Activated CD4-positive, alpha-beta memory T cell treated with anti-CD3 and anti-CD28 coated beads for 36 hours (primary cell): ENCODE data around the gene NLRX1. TPM values are rescaled to one million over a fixed set of nuclear protein-coding genes. Genes with fewer than 3 reads are reported as not detected.
"Not testable (repeated sequence)": the region's sequence is repeated elsewhere in the genome, so short reads cannot be mapped to it uniquely, and the experiment has no call there.

Source experiments
- CTCF ChIA-PET: fragments of 350-600 bp; sonication (Branson Sonifier 250); formaldehyde crosslinking; loops from one replicate; lab custom pipeline; 2021; ENCODE audit warnings: antibody characterized with exemption, inconsistent platforms; lab: Charles Lee
- POLR2A ChIA-PET: fragments of 350-600 bp; sonication (Branson Sonifier 250); formaldehyde crosslinking; loops from one replicate; lab custom pipeline; 2021; ENCODE audit warnings: antibody characterized with exemption; lab: Charles Lee
- DNase-seq: peaks from one replicate; pipeline ENCODE4 v3.0.0-alpha.2; 2020
- H3K27ac Mint-ChIP-seq: one replicate; pipeline ENCODE4 v1.8.0; 2021; ENCODE audit warnings: mixed read lengths
- H3K27me3 Mint-ChIP-seq: one replicate; pipeline ENCODE4 v1.8.0; 2021; ENCODE audit warnings: mixed read lengths
- H3K36me3 Mint-ChIP-seq: one replicate; pipeline ENCODE4 v1.8.0; 2021; ENCODE audit warnings: mixed read lengths
- H3K4me1 Mint-ChIP-seq: one replicate; pipeline ENCODE4 v1.8.0; 2021; ENCODE audit warnings: low read depth, mixed read lengths
- H3K4me3 Mint-ChIP-seq: one replicate; pipeline ENCODE4 v1.8.0; 2021; ENCODE audit warnings: mild to moderate bottlenecking, mixed read lengths
- H3K9me3 Mint-ChIP-seq: one replicate; pipeline ENCODE4 v1.8.0; 2021; ENCODE audit warnings: mixed read lengths
- intact Hi-C: fragments of 100-400 bp; cut with micrococcal nuclease; formaldehyde crosslinking; loops from one replicate; pipeline ENCODE4 v1.15.1; 2023
- total RNA-seq, 2 experiments: library from RNA; stranded (reverse); gene quantifications; one replicate each; pipeline ENCODE4 v1.2.3, GENCODE V29; 2021

Gene NLRX1
- total RNA-seq, 2 experiments from 2014 or later, result 18.4 to 18.7 TPM

- ChIA-PET CTCF (no interaction called here), POLR2A (no interaction called here)
- DNase-seq, result no peak
- no peak overlapping the region for H3K4me3 Mint-ChIP-seq
- intact Hi-C loops, result no loop called here
- H3K4me1 Mint-ChIP-seq, result peaks cover 19% of the 10 kb centered on the region
- no peaks in the 10 kb centered on the region for H3K9me3 Mint-ChIP-seq
- no peak overlapping the region for H3K27ac Mint-ChIP-seq
- no peaks in the 10 kb centered on the region for H3K36me3 Mint-ChIP-seq
- H3K27me3 Mint-ChIP-seq, result no peaks in the 10 kb centered on the region
These were observed 4.9 kb downstream of the NLRX1 start for GRCh38 chr11:119173453-119173852.

DNA sequence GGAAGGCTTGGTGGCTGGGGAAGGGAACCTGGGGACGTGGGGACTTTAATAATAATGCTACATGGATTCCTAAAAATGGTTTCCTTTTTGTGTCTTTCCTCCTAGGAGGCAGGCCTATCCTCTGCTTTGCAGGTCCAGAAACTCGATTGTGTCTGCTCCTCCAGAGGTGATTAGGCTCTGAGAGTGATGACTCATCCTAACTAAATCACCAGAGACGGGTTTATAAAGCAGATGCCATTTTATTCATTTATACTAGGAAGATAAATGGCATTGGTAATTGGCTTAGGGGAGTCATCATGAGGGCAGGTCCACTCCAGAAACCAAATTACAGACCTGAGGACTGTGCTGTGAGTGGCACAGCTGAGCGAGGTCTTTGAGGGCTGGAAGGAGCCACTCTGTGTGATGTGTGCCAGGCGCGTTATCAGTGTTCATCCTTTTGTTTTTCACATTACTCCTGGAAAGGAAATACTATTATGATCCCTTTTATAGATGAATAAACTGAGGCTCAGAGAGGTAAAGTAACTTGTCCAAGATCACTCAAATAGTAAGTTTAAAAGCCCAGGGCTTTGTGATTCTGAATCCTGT, 7.1 kb downstream of the NLRX1 start:
- Mint-ChIP-seq H3K4me3 (no peak overlapping the region), H3K4me1 (peaks cover 12% of the 10 kb centered on the region), H3K36me3 (no peaks in the 10 kb centered on the region), H3K27ac (no peak overlapping the region), H3K27me3 (no peaks in the 10 kb centered on the region), H3K9me3 (no peaks in the 10 kb centered on the region)
- POLR2A ChIA-PET, result no interaction called here
- no peak for DNase-seq
- CTCF ChIA-PET, result interaction anchor here (0.9 kb wide), 1 partner anchor 21 kb away, joined by 5 read pairs; no protein-coding TSS in a partner anchor
- intact Hi-C loops, result no loop called here

- no peak for DNase-seq
- Mint-ChIP-seq H3K4me1 (peaks cover 12% of the 10 kb centered on the region), H3K4me3 (no peak overlapping the region), H3K9me3 (no peaks in the 10 kb centered on the region), H3K27ac (no peak overlapping the region), H3K27me3 (no peaks in the 10 kb centered on the region), H3K36me3 (no peaks in the 10 kb centered on the region)
- CTCF ChIA-PET, result interaction anchor here (1.2 to 1.7 kb wide), 2 partner anchors 9 to 28 kb away, joined by 3 to 4 read pairs; partner anchors contain the start of genes CBL and NLRX1
- intact Hi-C loops, result no loop called here
- POLR2A ChIA-PET, result no interaction called here
These were observed 9.7 kb downstream of the NLRX1 start for GRCh38 chr11:119178166-119178680.

- H3K27ac Mint-ChIP-seq, result no peak overlapping the region
- CTCF ChIA-PET, result interaction anchor here (0.8 to 1.7 kb wide), 3 partner anchors 11 to 26 kb away, joined by 3 to 4 read pairs (median 4); partner anchors contain the start of gene NLRX1
- H3K36me3 Mint-ChIP-seq, result no peaks in the 10 kb centered on the region
- H3K27me3 Mint-ChIP-seq, result no peaks in the 10 kb centered on the region
- H3K4me1 Mint-ChIP-seq, result peaks cover 13% of the 10 kb centered on the region
- H3K9me3 Mint-ChIP-seq, result no peaks in the 10 kb centered on the region
- POLR2A ChIA-PET, result no interaction called here
- H3K4me3 Mint-ChIP-seq, result no peak overlapping the region
- no peak for DNase-seq
- intact Hi-C loops, result no loop called here
These were observed 10.8 kb downstream of the NLRX1 start for GRCh38 chr11:119179342-119179741.

DNA sequence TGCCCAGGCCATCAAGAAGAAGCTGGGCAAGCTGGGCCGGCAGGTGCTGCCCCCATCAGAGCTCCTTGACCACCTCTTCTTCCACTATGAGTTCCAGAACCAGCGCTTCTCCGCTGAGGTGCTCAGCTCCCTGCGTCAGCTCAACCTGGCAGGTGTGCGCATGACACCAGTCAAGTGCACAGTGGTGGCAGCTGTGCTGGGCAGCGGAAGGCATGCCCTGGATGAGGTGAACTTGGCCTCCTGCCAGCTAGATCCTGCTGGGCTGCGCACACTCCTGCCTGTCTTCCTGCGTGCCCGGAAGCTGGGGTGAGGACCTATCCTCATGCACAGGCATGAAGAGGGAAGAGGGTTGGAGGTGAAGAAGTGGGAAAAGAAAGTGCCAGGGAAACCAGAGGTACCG, 11.5 kb downstream of the NLRX1 start:
- Mint-ChIP-seq H3K27me3 (no peaks in the 10 kb centered on the region), H3K4me3 (no peak overlapping the region), H3K27ac (no peak overlapping the region), H3K4me1 (peaks cover 18% of the 10 kb centered on the region), H3K36me3 (no peaks in the 10 kb centered on the region), H3K9me3 (no peaks in the 10 kb centered on the region)
- DNase-seq, result no peak
- intact Hi-C loops, result no loop called here
- ChIA-PET CTCF (interaction anchor here (0.7 to 1.7 kb wide), 4 partner anchors 11 to 25 kb away, joined by 3 to 4 read pairs (median 4); partner anchors contain the start of gene NLRX1), POLR2A (no interaction called here)

DNA sequence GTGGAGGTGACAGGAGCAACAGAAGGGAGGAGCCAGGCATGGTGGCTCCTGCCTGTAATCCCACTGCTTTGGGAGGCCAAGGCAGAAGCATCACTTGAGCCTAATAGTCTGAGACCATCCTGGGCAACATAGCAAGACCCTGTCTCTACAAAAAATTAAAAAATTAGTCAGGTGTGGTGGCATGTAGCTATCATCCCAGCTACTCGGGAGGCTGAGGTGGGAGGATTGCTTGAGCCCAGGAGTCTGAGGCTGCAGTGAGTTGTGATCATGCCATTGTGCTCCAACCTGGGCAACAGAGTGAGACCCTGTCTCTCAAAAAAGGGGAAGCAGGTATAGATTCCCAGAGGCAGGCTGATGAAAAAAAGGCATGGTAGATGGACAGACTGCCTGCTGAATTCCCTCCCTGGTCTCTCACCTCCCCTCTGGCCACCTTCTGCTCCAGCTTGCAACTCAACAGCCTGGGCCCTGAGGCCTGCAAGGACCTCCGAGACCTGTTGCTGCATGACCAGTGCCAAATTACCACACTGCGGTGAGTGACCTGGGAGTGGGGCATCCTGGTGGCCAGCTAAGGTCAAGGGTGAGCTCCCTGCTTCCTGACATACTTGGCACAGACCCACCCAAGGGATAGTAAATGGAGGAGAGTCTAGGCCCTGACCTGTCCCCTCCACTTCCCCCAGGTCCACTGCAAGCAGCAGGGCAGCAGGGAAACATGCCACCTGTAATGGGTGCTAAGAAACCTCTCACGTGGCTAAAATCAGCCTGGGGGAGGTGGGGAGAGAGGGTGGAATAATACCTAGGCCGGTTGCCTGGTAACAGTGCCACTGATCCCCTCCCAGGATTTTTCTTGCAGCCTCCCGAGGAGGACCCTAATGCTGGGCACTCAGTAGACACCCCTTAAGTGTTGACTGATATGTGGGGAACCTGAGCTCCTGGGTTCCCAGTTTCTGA, 12.5 kb downstream of the NLRX1 start:
- H3K27ac Mint-ChIP-seq, result no peak overlapping the region
- no peak overlapping the region for H3K4me3 Mint-ChIP-seq
- no peaks in the 10 kb centered on the region for H3K9me3 Mint-ChIP-seq
- POLR2A ChIA-PET, result no interaction called here
- no peaks in the 10 kb centered on the region for H3K27me3 Mint-ChIP-seq
- no peaks in the 10 kb centered on the region for H3K36me3 Mint-ChIP-seq
- CTCF ChIA-PET, result interaction anchor here (0.6 to 2.2 kb wide), 4 partner anchors 12 to 25 kb away, joined by 3 to 8 read pairs (median 4); partner anchors contain the start of gene CBL
- H3K4me1 Mint-ChIP-seq, result peaks cover 11% of the 10 kb centered on the region
- no peak for DNase-seq
- intact Hi-C loops, result no loop called here

- intact Hi-C loops, result no loop called here
- CTCF ChIA-PET, result interaction anchor here (1.2 to 2.2 kb wide), 2 partner anchors 15 to 24 kb away, joined by 3 to 8 read pairs; partner anchors contain the start of gene CBL
- Mint-ChIP-seq H3K27me3 (no peaks in the 10 kb centered on the region), H3K4me3 (no peak overlapping the region), H3K36me3 (no peaks in the 10 kb centered on the region), H3K9me3 (no peaks in the 10 kb centered on the region), H3K27ac (no peak overlapping the region), H3K4me1 (peaks cover 11% of the 10 kb centered on the region)
- DNase-seq, result no peak
- POLR2A ChIA-PET, result no interaction called here
These were observed 13.3 kb downstream of the NLRX1 start for GRCh38 chr11:119181677-119182412.

DNA sequence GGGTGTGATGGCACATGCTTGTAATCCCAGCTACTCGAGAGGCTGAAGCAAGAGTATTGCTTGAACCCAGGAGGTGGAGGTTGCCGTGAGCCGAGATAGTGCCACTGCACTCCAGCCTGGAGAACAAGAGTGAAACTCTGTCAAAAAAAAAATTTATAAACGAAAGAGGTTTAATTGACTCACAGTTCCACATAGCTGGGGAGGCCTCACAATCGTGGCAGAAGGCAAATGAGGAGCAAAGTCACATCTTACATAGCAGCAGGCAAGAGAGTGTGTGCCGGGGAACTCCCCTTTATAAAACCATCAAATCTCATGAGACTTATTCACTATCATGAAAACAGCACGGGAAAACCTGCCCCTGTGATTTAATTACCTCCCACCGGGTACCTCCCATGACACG, 15.9 kb downstream of the NLRX1 start:
- H3K27ac Mint-ChIP-seq, H3K4me3 Mint-ChIP-seq, intact Hi-C loops, H3K27me3 Mint-ChIP-seq, H3K4me1 Mint-ChIP-seq, H3K36me3 Mint-ChIP-seq, H3K9me3 Mint-ChIP-seq: not testable (repeated sequence)
- ChIA-PET POLR2A (interaction anchor here (0.6 kb wide), 1 partner anchor 82 kb away, joined by 3 read pairs; no protein-coding TSS in a partner anchor), CTCF (interaction anchor here (0.9 to 1.9 kb wide), 3 partner anchors 12 to 21 kb away, joined by 3 to 5 read pairs (median 5); partner anchors contain the start of gene CBL)
- peak; percentile 44 for DNase-seq

DNA sequence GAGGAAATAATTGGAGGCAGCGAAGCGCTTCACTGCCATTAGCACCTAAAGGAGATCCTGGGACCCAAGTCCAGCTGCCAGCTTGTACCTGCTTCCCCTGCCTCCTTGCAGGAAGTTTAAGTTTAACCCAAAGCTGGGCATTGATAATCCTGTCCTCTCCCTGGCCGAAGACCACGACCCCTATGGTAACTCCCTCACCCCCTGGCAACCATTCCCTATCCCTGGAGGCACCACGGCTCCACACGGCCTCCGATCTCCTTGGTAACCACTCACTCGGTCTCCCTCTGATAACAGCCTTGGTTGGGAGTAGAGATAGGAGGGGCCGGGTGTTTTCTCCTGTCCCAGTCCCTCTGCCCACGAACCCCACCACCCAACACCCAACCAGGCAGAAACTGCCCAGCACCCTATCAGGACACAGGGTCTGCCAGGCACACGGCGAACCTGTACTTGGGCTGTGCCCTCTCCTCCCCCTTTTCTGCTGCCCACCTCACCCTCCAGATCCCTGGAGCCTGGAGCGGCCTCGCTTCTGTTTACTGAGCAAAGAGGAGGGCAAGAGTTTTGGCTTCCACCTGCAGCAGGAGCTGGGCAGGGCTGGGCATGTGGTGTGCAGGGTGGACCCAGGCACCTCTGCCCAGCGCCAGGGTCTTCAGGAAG, 17.6 kb downstream of the NLRX1 start:
- Mint-ChIP-seq H3K36me3 (no peaks in the 10 kb centered on the region), H3K27ac (no peak overlapping the region), H3K4me1 (peaks cover 6% of the 10 kb centered on the region), H3K27me3 (no peaks in the 10 kb centered on the region), H3K4me3 (no peak overlapping the region), H3K9me3 (no peaks in the 10 kb centered on the region)
- no peak for DNase-seq
- POLR2A ChIA-PET, result no interaction called here
- CTCF ChIA-PET, result no interaction called here
- intact Hi-C loops, result no loop called here

DNA sequence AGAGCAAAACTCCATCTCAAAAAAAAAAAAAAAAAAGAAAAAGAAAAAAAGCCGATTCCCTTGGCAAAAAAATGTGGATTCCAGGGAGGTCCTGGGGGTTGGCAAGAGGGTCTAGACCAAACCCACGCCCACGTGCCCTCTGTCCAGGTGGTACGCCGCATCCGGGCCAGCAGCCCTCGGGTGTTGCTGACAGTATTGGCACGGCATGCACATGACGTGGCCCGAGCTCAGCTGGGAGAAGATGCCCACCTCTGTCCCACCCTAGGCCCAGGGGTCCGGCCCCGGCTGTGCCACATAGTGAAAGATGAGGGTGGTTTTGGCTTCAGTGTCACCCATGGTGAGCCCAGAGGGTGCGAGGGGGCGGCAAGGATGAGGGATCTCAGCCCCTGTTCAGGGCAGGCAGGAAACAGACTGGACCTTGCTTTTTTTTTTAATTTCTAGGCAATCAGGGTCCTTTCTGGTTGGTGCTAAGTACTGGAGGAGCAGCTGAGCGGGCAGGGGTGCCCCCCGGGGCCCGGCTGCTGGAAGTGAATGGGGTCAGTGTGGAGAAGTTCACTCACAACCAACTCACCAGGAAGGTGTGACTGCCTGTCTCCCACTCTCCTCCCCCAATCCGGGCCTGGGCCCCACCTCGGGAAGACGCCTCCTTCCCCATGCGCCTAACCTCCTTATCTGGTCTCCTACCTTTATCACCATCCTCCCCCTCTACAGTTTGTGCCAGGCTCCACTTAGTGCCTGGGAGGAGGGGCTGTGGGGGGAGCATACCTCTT, 18.8 kb downstream of the NLRX1 start:
- intact Hi-C loops, result no loop called here
- H3K27me3 Mint-ChIP-seq, result no peaks in the 10 kb centered on the region
- ChIA-PET CTCF (no interaction called here), POLR2A (no interaction called here)
- no peaks in the 10 kb centered on the region for H3K9me3 Mint-ChIP-seq
- DNase-seq, result no peak
- H3K4me1 Mint-ChIP-seq, result peaks cover 6% of the 10 kb centered on the region
- H3K27ac Mint-ChIP-seq, result no peak overlapping the region
- H3K4me3 Mint-ChIP-seq, result no peak overlapping the region
- H3K36me3 Mint-ChIP-seq, result no peaks in the 10 kb centered on the region

- POLR2A ChIA-PET, result no interaction called here
- DNase-seq, result no peak
- intact Hi-C loops, result no loop called here
- CTCF ChIA-PET, result no interaction called here
- Mint-ChIP-seq H3K4me1 (peaks cover 6% of the 10 kb centered on the region), H3K4me3 (no peak overlapping the region), H3K27me3 (no peaks in the 10 kb centered on the region), H3K9me3 (no peaks in the 10 kb centered on the region), H3K36me3 (no peaks in the 10 kb centered on the region), H3K27ac (no peak overlapping the region)
These were observed 19.5 kb downstream of the NLRX1 start for GRCh38 chr11:119188067-119188466.
